GM21381 (cell line): ENCODE results near the gene EMC10.
"Not testable (repeated sequence)": the region's sequence is repeated elsewhere in the genome, so short reads cannot be mapped to it uniquely, and the experiment has no call there.

Experiments used
- ATAC-seq: cut with Tn5 transposase; IDR thresholded peaks from one replicate; pipeline ENCODE4 v1.9.1; 2021; ENCODE audit warnings: mild to moderate bottlenecking, moderate library complexity; ENCODE audit not compliant: unreplicated experiment

EMC10 gene

GRCh38 chr19:50476224-50476906 lies at the start of gene EMC10, which contains the start of gene GARIN5A:
EMC10 (plus strand) TSS chr19:50476507; CDS start chr19:50476545, 38 bp downstream.
GARIN5A (minus strand) TSS chr19:50476848; CDS start chr19:50476388, 460 bp downstream.
- peak; percentile 74 for ATAC-seq

- no peak for ATAC-seq
Measured at GRCh38 chr19:50427318-50427925, 48.9 kb upstream of the EMC10 start.

GRCh38 chr19:50427997-50428425 lies 48.3 kb upstream of the EMC10 start:
- no peak for ATAC-seq

GRCh38 chr19:50428772-50429463 lies 47.4 kb upstream of the EMC10 start:
- ATAC-seq = no peak

GRCh38 chr19:50430888-50431342 lies 45.4 kb upstream of the EMC10 start:
- no peak for ATAC-seq

GRCh38 chr19:50431343-50432220 lies 44.7 kb upstream of the EMC10 start:
- peak; percentile 72 for ATAC-seq

GRCh38 chr19:50432221-50433028 lies 43.9 kb upstream of the EMC10 start, which contains the start of gene MYBPC2:
MYBPC2 (plus strand) TSS chr19:50432892; CDS start chr19:50432954, 62 bp downstream.
- no peak for ATAC-seq

- no peak for ATAC-seq
Measured at GRCh38 chr19:50433201-50434180, 42.8 kb upstream of the EMC10 start.

GRCh38 chr19:50434525-50434924 lies 41.8 kb upstream of the EMC10 start:
- no peak for ATAC-seq

GRCh38 chr19:50435221-50435620 lies 41.1 kb upstream of the EMC10 start:
- ATAC-seq = no peak

- ATAC-seq = no peak
Measured at GRCh38 chr19:50435627-50436026, 40.7 kb upstream of the EMC10 start.

- ATAC-seq = no peak
Measured at GRCh38 chr19:50437862-50438449, 38.4 kb upstream of the EMC10 start.

GRCh38 chr19:50439130-50439529 lies 37.2 kb upstream of the EMC10 start:
- ATAC-seq = not testable (repeated sequence)

- ATAC-seq = no peak
Measured at GRCh38 chr19:50444059-50444458, 32.2 kb upstream of the EMC10 start.

- no peak for ATAC-seq
Measured at GRCh38 chr19:50447053-50447452, 29.3 kb upstream of the EMC10 start.

GRCh38 chr19:50447750-50448149 lies 28.6 kb upstream of the EMC10 start:
- no peak for ATAC-seq

GRCh38 chr19:50449236-50449899 lies 26.9 kb upstream of the EMC10 start:
- no peak for ATAC-seq
